ELR (cell line): Measurements from ENCODE around the gene NFYC.

Experiments used
- DNase-seq: peaks from one replicate; pipeline ENCODE4 v3.0.0-alpha.2; 2015; ENCODE audit warnings: low read depth

The NFYC gene

GRCh38 chr1:40783001-40783905 lies 91.7 kb downstream of the NFYC start, which contains the start of gene KCNQ4:
KCNQ4 (plus strand) TSS chr1:40783787; CDS start chr1:40784094, 307 bp downstream.
- DNase-seq, result peak; percentile 37

- no peak for DNase-seq
Observed at GRCh38 chr1:40784141-40784770, 92.8 kb downstream of the NFYC start.

- DNase-seq, result no peak
Observed at GRCh38 chr1:40784771-40785151, 93.3 kb downstream of the NFYC start.

- no peak for DNase-seq
Observed at GRCh38 chr1:40785446-40785845, 93.9 kb downstream of the NFYC start.

- DNase-seq, result no peak
Observed at GRCh38 chr1:40786171-40786994, 94.9 kb downstream of the NFYC start.

- no peak for DNase-seq
Observed at GRCh38 chr1:40786995-40787705, 95.6 kb downstream of the NFYC start.

GRCh38 chr1:40787737-40788560 lies 96.4 kb downstream of the NFYC start:
- no peak for DNase-seq

- no peak for DNase-seq
Observed at GRCh38 chr1:40788561-40789341, 97.2 kb downstream of the NFYC start.

- no peak for DNase-seq
Observed at GRCh38 chr1:40789342-40789598, 97.8 kb downstream of the NFYC start.

- DNase-seq, result no peak
Observed at GRCh38 chr1:40789661-40790430, 98.3 kb downstream of the NFYC start.

GRCh38 chr1:40792036-40792435 lies 100.5 kb downstream of the NFYC start:
- DNase-seq, result no peak

GRCh38 chr1:40793617-40794016 lies 102.1 kb downstream of the NFYC start:
- no peak for DNase-seq

GRCh38 chr1:40794048-40794447 lies 102.5 kb downstream of the NFYC start:
- DNase-seq, result no peak

- no peak for DNase-seq
Observed at GRCh38 chr1:40794974-40795715, 103.6 kb downstream of the NFYC start.

- DNase-seq, result no peak
Observed at GRCh38 chr1:40795811-40796586, 104.5 kb downstream of the NFYC start.

GRCh38 chr1:40796939-40797667 lies 105.6 kb downstream of the NFYC start:
- DNase-seq, result no peak

GRCh38 chr1:40797668-40798010 lies 106.1 kb downstream of the NFYC start:
- no peak for DNase-seq
